Activated T-cell treated with anti-CD3 and anti-CD28 coated beads, Interleukin-2, amount 50 U/mL, for 4 hours (primary cell): ENCODE results near the gene KIAA0825. TPM values are rescaled to one million over a fixed set of nuclear protein-coding genes. Genes with fewer than 3 reads are reported as not detected.

Experiments used
- ATAC-seq, 2 donors: fragments of 200-7000 bp; cut with Tn5 transposase; one replicate each; pipeline ENCODE4 v1.10.0; 2021
- DNase-seq: peaks from one replicate; pipeline ENCODE4 v3.0.0-alpha.2; 2020
- H3K27me3 Mint-ChIP-seq: one replicate; pipeline ENCODE4 v1.8.0; 2021; ENCODE audit warnings: low read depth, mixed read lengths
- H3K36me3 Mint-ChIP-seq: one replicate; pipeline ENCODE4 v1.8.0; 2022; ENCODE audit warnings: mixed read lengths; ENCODE audit not compliant: insufficient read depth
- H3K4me1 Mint-ChIP-seq: one replicate; pipeline ENCODE4 v1.8.0; 2021; ENCODE audit warnings: low read depth, mixed read lengths
- H3K4me3 Mint-ChIP-seq: one replicate; pipeline ENCODE4 v1.8.0; 2021; ENCODE audit warnings: mild to moderate bottlenecking, moderate library complexity, mixed read lengths
- H3K9me3 Mint-ChIP-seq: one replicate; pipeline ENCODE4 v1.8.0; 2021; ENCODE audit warnings: mixed read lengths
- total RNA-seq, 3 donors: library from RNA; stranded (reverse); gene quantifications; one replicate each; pipeline ENCODE4 v1.2.1, GENCODE V29; 2021

The KIAA0825 gene
- total RNA-seq, 3 donors from 2014 or later = 0.33 to 0.38 (median 0.34) TPM

DNA sequence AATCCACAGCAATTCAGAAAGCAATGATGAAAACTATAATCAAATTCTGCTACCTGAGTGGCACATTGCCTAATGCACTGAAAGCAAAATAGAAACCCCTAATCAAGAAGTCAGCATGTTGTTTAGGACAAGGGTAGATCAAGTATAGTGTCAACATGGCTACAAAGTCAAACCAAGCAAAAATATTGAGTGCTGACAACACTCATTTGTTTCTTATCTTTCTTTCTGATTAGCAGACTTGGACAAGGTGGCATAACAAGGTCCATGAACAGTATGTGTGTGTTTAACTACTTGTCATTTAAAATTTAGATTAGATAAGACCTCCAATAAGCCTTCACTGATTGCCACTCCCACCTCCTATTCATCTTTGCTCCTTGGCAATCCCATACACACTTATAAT, 332.4 kb downstream of the KIAA0825 start:
- Mint-ChIP-seq H3K4me3 (no peak overlapping the region), H3K36me3 (no peaks in the 10 kb centered on the region), H3K4me1 (no peaks in the 10 kb centered on the region), H3K9me3 (peaks cover 9% of the 10 kb centered on the region), H3K27me3 (peaks cover 2% of the 10 kb centered on the region)
- DNase-seq (no peak), ATAC-seq (no peak)

DNA sequence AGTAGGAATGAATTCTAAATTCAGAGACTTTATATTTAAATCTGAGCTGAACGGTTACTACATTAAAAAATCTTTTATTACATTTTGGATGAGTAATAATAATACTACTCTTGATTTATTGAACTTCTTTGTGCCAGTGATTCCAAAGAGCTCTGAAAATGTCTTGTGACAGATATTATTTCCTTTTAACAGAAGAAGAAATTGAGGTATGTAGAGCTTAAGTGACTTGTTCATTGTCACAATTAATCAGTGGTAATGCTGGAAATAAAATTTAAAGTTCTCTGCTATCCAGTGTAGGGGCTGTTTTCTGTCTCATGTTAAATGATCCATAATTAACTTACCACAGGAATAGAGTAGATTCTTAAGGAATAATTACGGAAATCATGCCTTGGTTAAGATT, 335.3 kb downstream of the KIAA0825 start:
- DNase-seq (no peak), ATAC-seq (no peak)
- Mint-ChIP-seq H3K27me3 (peaks cover 2% of the 10 kb centered on the region), H3K4me1 (no peaks in the 10 kb centered on the region), H3K4me3 (no peak overlapping the region), H3K36me3 (no peaks in the 10 kb centered on the region), H3K9me3 (no peaks in the 10 kb centered on the region)

DNA sequence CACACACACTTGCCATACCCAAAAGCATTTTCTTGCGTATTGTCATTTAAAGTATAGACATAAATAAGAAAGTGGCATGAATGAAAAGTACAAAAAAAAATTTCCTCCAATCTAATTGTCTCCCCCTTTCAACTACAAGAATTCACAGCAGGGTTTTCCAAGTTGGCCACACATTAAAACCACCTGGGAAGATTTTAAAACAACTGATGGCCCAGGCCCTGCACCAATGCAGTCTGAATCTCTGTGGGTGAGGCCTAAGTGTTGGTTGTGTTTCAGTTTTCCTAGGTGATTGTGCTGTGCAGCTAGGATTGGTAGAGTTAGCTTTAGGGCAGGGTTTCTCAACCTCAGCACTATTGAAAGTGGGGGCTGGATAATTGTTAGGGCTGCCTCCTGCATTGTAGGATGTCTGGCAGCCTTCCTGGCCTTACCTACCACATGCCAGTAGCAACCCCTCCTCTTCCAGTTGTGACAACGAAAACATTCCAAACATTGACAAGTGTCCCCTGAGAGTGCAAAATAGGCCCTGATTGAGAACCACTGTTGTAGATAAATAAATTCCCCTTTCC, 337.1 kb downstream of the KIAA0825 start:
- ATAC-seq (no peak), DNase-seq (no peak)
- H3K4me3 Mint-ChIP-seq = no peak overlapping the region
- no peaks in the 10 kb centered on the region for H3K9me3 Mint-ChIP-seq
- no peaks in the 10 kb centered on the region for H3K36me3 Mint-ChIP-seq
- H3K27me3 Mint-ChIP-seq = peaks cover 2% of the 10 kb centered on the region
- no peaks in the 10 kb centered on the region for H3K4me1 Mint-ChIP-seq

GRCh38 chr5:94276751-94277150, 341.7 kb downstream of the KIAA0825 start:
- Mint-ChIP-seq H3K4me3 (no peak overlapping the region), H3K9me3 (no peaks in the 10 kb centered on the region), H3K4me1 (no peaks in the 10 kb centered on the region), H3K27me3 (no peaks in the 10 kb centered on the region), H3K36me3 (no peaks in the 10 kb centered on the region)
- DNase-seq = no peak
- ATAC-seq = no peak

DNA sequence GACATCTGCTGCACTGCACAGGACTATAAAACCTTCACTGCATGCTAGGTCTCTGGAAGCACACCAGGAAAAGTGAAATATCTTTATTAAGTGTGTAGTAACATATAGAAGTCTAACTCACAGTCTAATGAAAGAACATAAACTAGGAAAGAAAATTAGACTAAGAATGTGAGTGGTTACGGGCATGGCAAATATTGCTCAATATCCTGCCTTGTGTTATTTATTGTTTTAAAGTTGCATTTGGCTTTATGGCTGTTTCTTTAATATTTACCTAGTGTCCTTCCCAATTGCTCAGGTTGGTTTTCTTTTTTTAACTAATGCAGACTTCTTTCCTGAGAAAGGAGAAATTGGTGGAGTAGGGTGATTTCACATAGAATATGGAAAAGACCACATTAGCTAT, 342.4 kb downstream of the KIAA0825 start:
- H3K36me3 Mint-ChIP-seq = no peaks in the 10 kb centered on the region
- no peak overlapping the region for H3K4me3 Mint-ChIP-seq
- no peak for DNase-seq
- H3K27me3 Mint-ChIP-seq = no peaks in the 10 kb centered on the region
- ATAC-seq = no peak
- H3K4me1 Mint-ChIP-seq = no peaks in the 10 kb centered on the region
- no peaks in the 10 kb centered on the region for H3K9me3 Mint-ChIP-seq

DNA sequence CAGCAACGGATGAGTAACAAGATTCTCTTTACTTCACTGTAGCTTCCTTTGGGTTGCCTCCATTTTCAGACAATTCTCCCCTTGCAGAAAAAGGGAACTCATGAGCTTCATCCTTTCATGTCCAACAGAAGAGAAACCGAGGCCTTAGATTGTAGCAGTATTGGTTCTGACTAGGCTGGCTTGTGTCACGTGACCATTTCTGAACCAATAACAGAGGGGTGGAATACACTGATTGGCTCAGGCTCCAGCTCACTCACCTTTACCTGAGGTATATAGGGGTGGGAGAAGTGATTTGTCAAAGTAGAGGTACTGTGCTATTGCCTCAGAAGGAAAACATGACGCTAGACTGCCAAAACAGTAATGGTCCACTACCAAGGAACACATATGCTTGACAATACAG, 343.7 kb downstream of the KIAA0825 start:
- Mint-ChIP-seq H3K4me3 (no peak overlapping the region), H3K4me1 (no peaks in the 10 kb centered on the region), H3K36me3 (no peaks in the 10 kb centered on the region), H3K9me3 (peaks cover 4% of the 10 kb centered on the region), H3K27me3 (no peaks in the 10 kb centered on the region)
- no peak for DNase-seq
- no peak for ATAC-seq

GRCh38 chr5:94268226-94268625, 350.2 kb downstream of the KIAA0825 start:
- ATAC-seq = no peak
- H3K4me3 Mint-ChIP-seq = no peak overlapping the region
- peaks cover 7% of the 10 kb centered on the region for H3K9me3 Mint-ChIP-seq

DNA sequence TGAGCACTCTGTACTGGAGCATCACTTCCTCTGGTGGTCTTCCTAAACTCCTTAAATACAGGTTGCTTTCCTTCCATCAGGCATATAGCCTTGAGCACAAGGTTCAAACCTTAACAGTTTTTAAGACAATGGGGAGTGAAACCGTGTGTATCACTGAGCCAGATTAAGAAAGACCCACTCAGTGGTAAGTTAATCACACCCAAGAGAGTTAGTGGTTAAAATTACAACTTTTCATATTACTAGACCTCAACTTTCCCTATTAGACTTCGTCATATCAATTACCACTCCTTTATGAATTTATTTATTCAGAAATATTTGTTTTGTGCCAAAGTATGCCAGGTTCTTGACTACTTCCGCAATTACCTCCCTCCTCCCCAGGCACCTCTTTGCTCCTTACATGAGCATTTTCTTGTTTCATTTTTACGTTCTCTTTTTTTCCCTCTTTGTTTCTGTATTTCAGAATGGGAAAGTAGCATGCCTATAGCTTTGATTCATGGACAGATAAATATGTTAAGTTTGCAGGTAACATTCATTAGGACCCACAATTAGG, 351.0 kb downstream of the KIAA0825 start:
- DNase-seq = no peak
- peaks cover 7% of the 10 kb centered on the region for H3K9me3 Mint-ChIP-seq

More at GRCh38 chr5:94268226-94268625, 350.2 kb downstream of the KIAA0825 start:
- Mint-ChIP-seq H3K4me1 (no peaks in the 10 kb centered on the region), H3K36me3 (no peaks in the 10 kb centered on the region), H3K27me3 (peaks cover 2% of the 10 kb centered on the region)
- no peak for DNase-seq

DNA sequence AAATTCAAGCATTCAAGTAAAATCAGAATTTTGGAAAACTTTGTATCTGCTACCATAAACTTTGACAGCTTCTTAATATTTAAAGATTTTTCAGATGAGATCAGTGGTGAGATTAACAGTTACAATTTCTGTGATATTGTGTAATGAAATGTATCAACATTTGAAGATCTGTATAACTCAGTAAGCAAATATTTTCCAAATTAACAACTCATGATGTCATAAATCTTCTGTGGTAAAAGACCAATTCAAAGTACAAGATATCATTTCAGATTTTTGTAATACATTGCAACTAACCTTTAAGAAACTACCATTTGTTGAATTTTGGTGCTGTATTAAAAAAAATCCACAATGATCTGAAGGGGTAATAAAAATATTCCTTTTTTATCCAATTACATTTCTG, 352.2 kb downstream of the KIAA0825 start:
- DNase-seq (no peak), ATAC-seq (no peak)
- Mint-ChIP-seq H3K4me1 (no peaks in the 10 kb centered on the region), H3K4me3 (no peak overlapping the region), H3K27me3 (peaks cover 2% of the 10 kb centered on the region), H3K9me3 (peaks cover 7% of the 10 kb centered on the region), H3K36me3 (no peaks in the 10 kb centered on the region)

More for the DNA sequence above, 351.0 kb downstream of the KIAA0825 start:
- H3K4me3 Mint-ChIP-seq = no peak overlapping the region
- peaks cover 2% of the 10 kb centered on the region for H3K27me3 Mint-ChIP-seq
- no peaks in the 10 kb centered on the region for H3K4me1 Mint-ChIP-seq
- H3K36me3 Mint-ChIP-seq = no peaks in the 10 kb centered on the region
- ATAC-seq = no peak

- H3K4me3 Mint-ChIP-seq = no peak overlapping the region
- no peaks in the 10 kb centered on the region for H3K9me3 Mint-ChIP-seq
- no peaks in the 10 kb centered on the region for H3K27me3 Mint-ChIP-seq
- ATAC-seq = no peak
- no peak for DNase-seq
- H3K4me1 Mint-ChIP-seq = no peaks in the 10 kb centered on the region
- no peaks in the 10 kb centered on the region for H3K36me3 Mint-ChIP-seq
Measured at GRCh38 chr5:94263068-94263467, 355.3 kb downstream of the KIAA0825 start.

GRCh38 chr5:94260096-94260495, 358.3 kb downstream of the KIAA0825 start:
- Mint-ChIP-seq H3K4me3 (no peak overlapping the region), H3K36me3 (no peaks in the 10 kb centered on the region), H3K27me3 (no peaks in the 10 kb centered on the region), H3K9me3 (no peaks in the 10 kb centered on the region), H3K4me1 (no peaks in the 10 kb centered on the region)
- no peak for DNase-seq
- ATAC-seq = no peak

DNA sequence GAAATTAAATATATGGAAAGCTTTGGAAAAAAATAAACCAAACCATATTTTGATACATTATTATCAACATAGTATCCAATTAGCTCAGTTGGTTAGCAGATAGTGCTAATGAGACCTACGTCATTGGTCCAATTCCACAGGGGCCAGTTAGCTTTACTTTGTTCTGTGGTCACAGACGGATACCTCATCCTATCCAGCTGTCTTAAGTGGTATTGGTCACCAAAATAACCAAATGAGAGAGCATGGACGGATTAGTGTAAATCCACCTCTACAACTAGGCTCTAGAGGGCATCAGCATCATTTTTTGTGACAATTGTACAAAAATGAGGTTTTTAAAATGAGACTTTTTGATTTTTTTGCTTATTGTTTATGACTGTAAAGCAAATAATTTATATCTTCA, 364.2 kb downstream of the KIAA0825 start:
- no peaks in the 10 kb centered on the region for H3K9me3 Mint-ChIP-seq
- no peaks in the 10 kb centered on the region for H3K27me3 Mint-ChIP-seq
- no peaks in the 10 kb centered on the region for H3K4me1 Mint-ChIP-seq
- no peaks in the 10 kb centered on the region for H3K36me3 Mint-ChIP-seq
- no peak overlapping the region for H3K4me3 Mint-ChIP-seq
- no peak for DNase-seq
- no peak for ATAC-seq

GRCh38 chr5:94250985-94251384, 367.4 kb downstream of the KIAA0825 start:
- no peaks in the 10 kb centered on the region for H3K36me3 Mint-ChIP-seq
- ATAC-seq (no peak), DNase-seq (no peak)
- no peaks in the 10 kb centered on the region for H3K4me1 Mint-ChIP-seq
- no peaks in the 10 kb centered on the region for H3K9me3 Mint-ChIP-seq
- H3K27me3 Mint-ChIP-seq = no peaks in the 10 kb centered on the region
- H3K4me3 Mint-ChIP-seq = no peak overlapping the region

GRCh38 chr5:94249430-94249829, 369.0 kb downstream of the KIAA0825 start:
- Mint-ChIP-seq H3K36me3 (no peaks in the 10 kb centered on the region), H3K9me3 (no peaks in the 10 kb centered on the region), H3K4me3 (no peak overlapping the region), H3K4me1 (no peaks in the 10 kb centered on the region), H3K27me3 (no peaks in the 10 kb centered on the region)
- no peak for ATAC-seq
- no peak for DNase-seq

DNA sequence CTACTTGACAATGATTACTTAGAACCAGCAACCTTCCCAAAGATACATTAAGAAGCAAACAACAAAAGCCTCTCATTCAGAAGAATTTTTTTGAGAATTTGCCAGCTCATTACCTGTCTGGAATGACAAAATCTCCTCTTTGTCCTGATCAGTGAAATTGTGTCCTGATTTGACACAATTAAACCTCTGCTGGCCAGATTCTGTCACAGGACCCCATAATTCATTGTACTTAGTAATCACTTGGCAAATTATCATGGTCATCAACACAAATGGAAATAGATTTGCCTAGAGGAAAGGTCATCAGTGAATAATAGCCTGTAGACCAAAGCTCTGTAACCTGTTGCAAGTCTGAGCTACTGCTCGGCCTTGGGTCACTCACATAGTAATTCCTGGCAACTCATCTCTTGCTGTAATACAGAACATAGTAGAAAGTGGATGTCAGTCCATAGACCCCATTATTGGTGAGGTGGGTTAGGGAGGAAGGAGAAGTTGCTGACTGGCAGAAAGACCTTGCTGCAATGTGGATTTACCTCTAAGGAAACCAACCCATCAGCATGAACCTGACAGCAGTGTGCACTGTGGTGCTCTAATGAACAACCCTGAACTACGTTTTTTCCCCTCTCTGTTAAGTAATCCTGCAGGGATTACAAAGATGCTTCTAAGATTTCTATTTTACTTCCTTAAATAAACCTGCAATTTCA, 370.1 kb downstream of the KIAA0825 start:
- H3K4me1 Mint-ChIP-seq = no peaks in the 10 kb centered on the region
- H3K27me3 Mint-ChIP-seq = no peaks in the 10 kb centered on the region
- H3K4me3 Mint-ChIP-seq = no peak overlapping the region
- no peak for ATAC-seq
- H3K9me3 Mint-ChIP-seq = no peaks in the 10 kb centered on the region
- DNase-seq = no peak
- H3K36me3 Mint-ChIP-seq = no peaks in the 10 kb centered on the region
